MM.1S (cell line): ENCODE data around the gene ZCWPW1.
"Not testable (repeated sequence)": the region's sequence is repeated elsewhere in the genome, so short reads cannot be mapped to it uniquely, and the experiment has no call there.

Source experiments
- DNase-seq: peaks from one replicate; pipeline ENCODE4 v3.0.0-alpha.2; 2015
- H2AFZ ChIP-seq: fragments of 300-600 bp; sonication (generic); 2 replicates; pipeline ENCODE4 v1.6.0; 2016; ENCODE audit warnings: antibody characterized with exemption, low read length
- H3F3A ChIP-seq: fragments of 300-600 bp; sonication (generic); 2 replicates; pipeline ENCODE4 v1.6.1; 2016; ENCODE audit warnings: mild to moderate bottlenecking, antibody characterized with exemption, low read length, moderate library complexity, mixed read lengths; ENCODE audit not compliant: insufficient read depth
- H3K27ac ChIP-seq: fragments of 300-600 bp; sonication (generic); 2 replicates; pipeline ENCODE4 v1.5.1; 2016; ENCODE audit warnings: mild to moderate bottlenecking, low read length
- H3K27me3 ChIP-seq: fragments of 300-600 bp; sonication (generic); replicated peaks from 2 replicates; pipeline ENCODE4 v1.6.0; 2016; ENCODE audit warnings: low read length; ENCODE audit not compliant: insufficient read depth
- H3K36me3 ChIP-seq: fragments of 300-600 bp; sonication (generic); replicated peaks from 2 replicates; pipeline ENCODE4 v1.6.1; 2016; ENCODE audit warnings: mild to moderate bottlenecking, low read length, mixed read lengths; ENCODE audit not compliant: insufficient read depth
- H3K4me1 ChIP-seq: fragments of 300-600 bp; sonication (generic); 2 replicates; pipeline ENCODE4 v1.6.1; 2016; ENCODE audit warnings: low read length, mixed read lengths
- H3K4me2 ChIP-seq: fragments of 300-600 bp; sonication (generic); 2 replicates; pipeline ENCODE4 v1.6.0; 2016; ENCODE audit warnings: low read depth, low read length
- H3K4me3 ChIP-seq: fragments of 300-600 bp; sonication (generic); 2 replicates; pipeline ENCODE4 v1.5.1; 2016; ENCODE audit warnings: low read length, mixed read lengths
- H3K79me2 ChIP-seq: fragments of 300-600 bp; sonication (generic); 2 replicates; pipeline ENCODE4 v1.6.1; 2016; ENCODE audit warnings: mixed run types, low read length, mixed read lengths
- H3K9ac ChIP-seq: fragments of 300-600 bp; sonication (generic); 2 replicates; pipeline ENCODE4 v1.6.1; 2016; ENCODE audit warnings: low read length, mixed read lengths
- H3K9me2 ChIP-seq: fragments of 300-600 bp; sonication (generic); replicated peaks from 2 replicates; pipeline ENCODE4 v1.6.1; 2016; ENCODE audit warnings: mild to moderate bottlenecking, low read length, mixed read lengths; ENCODE audit not compliant: insufficient read depth
- H3K9me3 ChIP-seq: fragments of 300-600 bp; sonication (generic); replicated peaks from 2 replicates; pipeline ENCODE4 v1.6.1; 2016; ENCODE audit warnings: mild to moderate bottlenecking, low read length, mixed read lengths; ENCODE audit not compliant: insufficient read depth
- H4K20me1 ChIP-seq: fragments of 300-600 bp; sonication (generic); 2 replicates; pipeline ENCODE4 v1.6.1; 2016; ENCODE audit warnings: mild to moderate bottlenecking, low read length, moderate library complexity, mixed read lengths; ENCODE audit not compliant: insufficient read depth
- CTCF ChIP-seq: fragments of 300-600 bp; sonication (generic); IDR thresholded peaks from 2 replicates; pipeline ENCODE4 v1.5.1; 2016; ENCODE audit warnings: antibody characterized with exemption, low read length, mixed read lengths
- EZH2 ChIP-seq: fragments of 300-600 bp; sonication (generic); optimal IDR thresholded peaks from 2 replicates; pipeline ENCODE3; 2017; ENCODE audit warnings: low read depth, mild to moderate bottlenecking, antibody characterized with exemption, low read length, mixed read lengths
- EZH2phosphoT487 ChIP-seq: fragments of 300-600 bp; sonication (generic); IDR thresholded peaks from 2 replicates; pipeline ENCODE4 v1.6.1; 2018; ENCODE audit warnings: antibody characterized with exemption, low read length

Gene ZCWPW1

GRCh38 chr7:100387695-100388094, 40.8 kb downstream of the ZCWPW1 start:
- Histone ChIP-seq H2AFZ (no peak overlapping the region), H3F3A (no peaks in the 10 kb centered on the region), H3K9me3 (no peaks in the 10 kb centered on the region), H3K9me2 (no peaks in the 10 kb centered on the region), H3K4me1 (no peaks in the 10 kb centered on the region), H3K4me3 (no peak overlapping the region), H3K27ac (no peak overlapping the region), H3K9ac (no peak overlapping the region), H3K27me3 (no peaks in the 10 kb centered on the region), H3K4me2 (no peak overlapping the region), H4K20me1 (no peaks in the 10 kb centered on the region), H3K79me2 (no peaks in the 10 kb centered on the region), H3K36me3 (no peaks in the 10 kb centered on the region)
- DNase-seq = no peak
- TF ChIP-seq EZH2 = no peak
- TF ChIP-seq CTCF = no peak

DNA sequence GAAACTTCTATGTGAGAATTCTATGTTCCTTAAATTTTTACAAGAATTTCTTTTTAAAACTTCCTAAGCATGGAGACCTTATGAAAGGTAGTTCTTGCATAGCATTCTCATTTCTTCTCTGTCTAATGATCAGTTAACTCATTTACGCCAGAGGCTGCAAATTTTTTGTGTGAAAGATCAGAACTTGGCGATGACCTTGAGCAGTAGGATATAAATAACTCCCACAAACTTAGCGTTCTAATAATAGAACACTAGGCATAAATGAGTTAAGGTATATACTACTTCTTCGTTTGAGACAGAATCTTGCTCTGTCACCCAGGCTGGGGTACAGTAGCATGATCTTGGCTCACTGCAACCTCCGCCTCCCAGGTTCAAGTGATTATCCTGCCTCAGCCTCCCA, 41.6 kb downstream of the ZCWPW1 start:
- H3F3A ChIP-seq = no peaks in the 10 kb centered on the region
- no peaks in the 10 kb centered on the region for H3K27me3 ChIP-seq
- no peak overlapping the region for H3K4me3 ChIP-seq
- no peaks in the 10 kb centered on the region for H4K20me1 ChIP-seq
- no peak overlapping the region for H3K4me2 ChIP-seq
- H3K79me2 ChIP-seq = no peaks in the 10 kb centered on the region
- H3K36me3 ChIP-seq = no peaks in the 10 kb centered on the region
- no peak overlapping the region for H3K9ac ChIP-seq
- H3K27ac ChIP-seq = no peak overlapping the region
- H3K9me3 ChIP-seq = no peaks in the 10 kb centered on the region
- H3K9me2 ChIP-seq = no peaks in the 10 kb centered on the region
- no peak for DNase-seq
- TF ChIP-seq EZH2 (no peak), CTCF (no peak), EZH2phosphoT487 (no peak)
- H2AFZ ChIP-seq = no peak overlapping the region
- no peaks in the 10 kb centered on the region for H3K4me1 ChIP-seq

- Histone ChIP-seq H3K4me1 (no peaks in the 10 kb centered on the region), H3K4me3 (no peak overlapping the region), H3K79me2 (no peaks in the 10 kb centered on the region), H3F3A (no peaks in the 10 kb centered on the region), H3K9me2 (no peaks in the 10 kb centered on the region), H3K36me3 (no peaks in the 10 kb centered on the region), H3K27me3 (no peaks in the 10 kb centered on the region), H3K4me2 (no peak overlapping the region), H2AFZ (no peak overlapping the region), H3K9ac (no peak overlapping the region), H4K20me1 (no peaks in the 10 kb centered on the region), H3K27ac (no peak overlapping the region), H3K9me3 (no peaks in the 10 kb centered on the region)
- no peak for DNase-seq
- TF ChIP-seq EZH2 (no peak), CTCF (no peak), EZH2phosphoT487 (no peak)
Measured at GRCh38 chr7:100384628-100385294, 43.7 kb downstream of the ZCWPW1 start.

- H3K27ac ChIP-seq, H3K4me2 ChIP-seq, H3F3A ChIP-seq: not testable (repeated sequence)
Measured at GRCh38 chr7:100382234-100382853, 46.2 kb downstream of the ZCWPW1 start.

DNA sequence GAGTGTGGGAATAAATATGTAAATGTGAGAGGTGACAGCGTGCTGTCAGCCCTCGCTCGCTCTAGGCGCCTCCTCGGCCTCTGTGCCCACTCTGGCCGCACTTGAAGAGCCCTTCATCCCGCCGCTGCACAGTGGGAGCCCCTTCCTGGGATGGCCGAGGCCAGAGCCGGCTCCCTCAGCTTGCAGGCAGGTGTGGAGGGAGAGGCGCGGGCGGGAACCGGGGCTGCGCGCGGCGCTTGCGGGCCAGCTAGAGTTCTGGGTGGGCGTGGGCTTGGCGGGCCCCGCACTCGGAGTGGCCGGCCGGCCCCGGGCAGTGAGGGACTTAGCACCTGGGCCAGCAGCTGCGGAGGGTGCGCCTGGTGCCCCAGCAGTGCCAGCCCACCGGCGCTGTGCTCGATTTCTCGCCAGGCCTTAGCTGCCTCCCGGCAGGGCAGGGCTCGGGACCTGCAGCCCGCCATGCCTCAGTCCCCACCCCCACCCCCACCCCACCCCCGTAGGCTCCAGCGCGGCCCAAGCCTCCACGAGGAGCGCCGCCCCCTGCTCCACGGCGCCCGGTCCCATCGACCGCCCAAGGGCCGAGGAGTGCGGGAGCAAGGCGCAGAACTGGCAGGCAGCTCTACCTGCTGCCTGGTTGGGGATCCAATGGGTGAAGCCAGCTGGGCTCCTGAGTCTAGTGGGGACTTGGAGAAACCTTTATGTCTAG, 46.8 kb downstream of the ZCWPW1 start:
- DNase-seq, H3K9ac ChIP-seq, H3K79me2 ChIP-seq, H3K4me3 ChIP-seq, H2AFZ ChIP-seq, H4K20me1 ChIP-seq, H3K36me3 ChIP-seq, H3K4me1 ChIP-seq, H3K27me3 ChIP-seq, H3K27ac ChIP-seq, H3K9me3 ChIP-seq, H3K9me2 ChIP-seq, H3K4me2 ChIP-seq, H3F3A ChIP-seq: not testable (repeated sequence)

More at GRCh38 chr7:100382234-100382853, 46.2 kb downstream of the ZCWPW1 start:
- not testable (repeated sequence) for H3K9me3 ChIP-seq, H2AFZ ChIP-seq, H3K79me2 ChIP-seq, H3K27me3 ChIP-seq, H3K9ac ChIP-seq, H3K4me3 ChIP-seq, H4K20me1 ChIP-seq, H3K36me3 ChIP-seq, DNase-seq, H3K9me2 ChIP-seq, H3K4me1 ChIP-seq
